Jurkat, Clone E6-1 (cell line): ENCODE results near the gene CAMK2N1.

Experiments
- DNase-seq: peaks from one replicate; pipeline ENCODE4 v3.0.0-alpha.2; 2011; ENCODE audit warnings: low read depth, low spot score
- H3K4me3 ChIP-seq: 2 replicates; pipeline ENCODE4 v1.5.1; 2011; ENCODE audit warnings: mild to moderate bottlenecking, low read length, control low read depth, moderate library complexity

Gene CAMK2N1

GRCh38 chr1:20481643-20482498, 4.1 kb downstream of the CAMK2N1 start:
- no peak overlapping the region for H3K4me3 ChIP-seq
- DNase-seq: no peak

- DNase-seq: no peak
Measured at GRCh38 chr1:20480951-20481617, 4.9 kb downstream of the CAMK2N1 start.

GRCh38 chr1:20480243-20480944, 5.6 kb downstream of the CAMK2N1 start:
- no peak for DNase-seq
- H3K4me3 ChIP-seq: no peak overlapping the region

More at GRCh38 chr1:20480951-20481617, 4.9 kb downstream of the CAMK2N1 start:
- no peak overlapping the region for H3K4me3 ChIP-seq

GRCh38 chr1:20479840-20480239, 6.2 kb downstream of the CAMK2N1 start:
- DNase-seq: no peak
- no peak overlapping the region for H3K4me3 ChIP-seq

GRCh38 chr1:20478057-20478635, 7.9 kb downstream of the CAMK2N1 start:
- DNase-seq: no peak
- no peak overlapping the region for H3K4me3 ChIP-seq

- H3K4me3 ChIP-seq: no peak overlapping the region
- DNase-seq: no peak
Measured at GRCh38 chr1:20477348-20478056, 8.5 kb downstream of the CAMK2N1 start.

GRCh38 chr1:20476265-20477038, 9.6 kb downstream of the CAMK2N1 start:
- no peak for DNase-seq
- H3K4me3 ChIP-seq: no peak overlapping the region

GRCh38 chr1:20474996-20475395, 11.0 kb downstream of the CAMK2N1 start:
- DNase-seq: no peak
- H3K4me3 ChIP-seq: no peak overlapping the region

- no peak overlapping the region for H3K4me3 ChIP-seq
- DNase-seq: no peak
Measured at GRCh38 chr1:20474333-20474975, 11.6 kb downstream of the CAMK2N1 start.

GRCh38 chr1:20473894-20474293, 12.1 kb downstream of the CAMK2N1 start:
- H3K4me3 ChIP-seq: no peak overlapping the region
- DNase-seq: no peak

- no peak for DNase-seq
- H3K4me3 ChIP-seq: no peak overlapping the region
Measured at GRCh38 chr1:20472860-20473711, 12.9 kb downstream of the CAMK2N1 start.

- DNase-seq: no peak
Measured at GRCh38 chr1:20472121-20472520, 13.9 kb downstream of the CAMK2N1 start.

GRCh38 chr1:20470194-20470593, 15.8 kb downstream of the CAMK2N1 start:
- DNase-seq: no peak

More at GRCh38 chr1:20472121-20472520, 13.9 kb downstream of the CAMK2N1 start:
- no peak overlapping the region for H3K4me3 ChIP-seq

GRCh38 chr1:20469406-20470076, 16.5 kb downstream of the CAMK2N1 start:
- DNase-seq: no peak
- no peak overlapping the region for H3K4me3 ChIP-seq

More at GRCh38 chr1:20470194-20470593, 15.8 kb downstream of the CAMK2N1 start:
- no peak overlapping the region for H3K4me3 ChIP-seq

GRCh38 chr1:20466273-20466672, 19.7 kb downstream of the CAMK2N1 start:
- DNase-seq: no peak
- H3K4me3 ChIP-seq: no peak overlapping the region

- H3K4me3 ChIP-seq: no peak overlapping the region
- DNase-seq: no peak
Measured at GRCh38 chr1:20465187-20465586, 20.8 kb downstream of the CAMK2N1 start.
